HepG2 (cell line): Measurements from ENCODE around the gene CAMK2D. TPM values are rescaled to one million over a fixed set of nuclear protein-coding genes. Genes with fewer than 3 reads are reported as not detected.

Experiments
- ATAC-seq: fragments of 200-7000 bp; cut with Tn5 transposase; 3 replicates; pipeline ENCODE4 v1.9.1; 2020; ENCODE audit warnings: mild to moderate bottlenecking, moderate library complexity
- BruUV-seq: library from RNA; stranded (reverse); fragments of 400-500 nt; replicated peaks from 2 replicates; lab custom pipeline; 2021; lab: Mats Ljungman, UMichigan
- CTCF ChIA-PET: fragments of 300-600 bp; formaldehyde crosslinking; extraction: SDS; loops from one replicate; lab custom pipeline; 2021; ENCODE audit warnings: low total read pairs, inconsistent platforms, low intra/inter-chr PET ratio; lab: Yijun Ruan, JAX
- POLR2A ChIA-PET: fragments of 350-600 bp; sonication (Branson Sonifier 250); formaldehyde crosslinking; loops from one replicate; lab custom pipeline; 2020; ENCODE audit warnings: antibody characterized with exemption, inconsistent platforms; lab: Yijun Ruan, JAX
- DNase-seq: peaks from one replicate; pipeline ENCODE4 v3.0.0-alpha.2; 2015; ENCODE audit warnings: low spot score
- FAIRE-seq: peaks from 3 replicates; lab custom pipeline; 2011; peaks lifted over from hg19 to GRCh38; lab: Jason Lieb, UNC
- H2AFZ ChIP-seq: one replicate; pipeline ENCODE4 v1.6.1; 2011; ENCODE audit warnings: low read length, inconsistent platforms
- H3K27ac ChIP-seq: fragments of 300-600 bp; 3 replicates; pipeline ENCODE4 v1.8.0; 2011; ENCODE audit warnings: mixed run types, mild to moderate bottlenecking, mixed read lengths, low read length, inconsistent platforms; ENCODE audit not compliant: insufficient read depth; ENCODE audit errors: extremely low read length
- H3K27me3 ChIP-seq, 2 experiments: fragments of 200-600 bp in 1 of 2; 2 replicates in 1 of 2; 3 replicates in 1 of 2; pipeline versions ENCODE4 v1.6.0 to v1.8.0; 2011; ENCODE audit warnings: low read length in 2 of 2, mild to moderate bottlenecking in 2 of 2, moderate library complexity in 2 of 2, inconsistent platforms in 1 of 2; ENCODE audit not compliant: insufficient read depth in 2 of 2, control insufficient read depth in 1 of 2
- H3K36me3 ChIP-seq, 2 experiments: fragments of 200-600 bp in 1 of 2; replicated peaks in 1 of 2; 2 replicates in 1 of 2; 3 replicates in 1 of 2; pipeline versions ENCODE4 v1.5.1 to v1.8.0; 2011; ENCODE audit warnings: low read length in 2 of 2, inconsistent platforms in 1 of 2; ENCODE audit not compliant: insufficient read depth in 2 of 2, control insufficient read depth in 1 of 2
- H3K4me1 ChIP-seq: 2 replicates; pipeline ENCODE4 v1.5.1; 2012; ENCODE audit warnings: low read length, inconsistent platforms; ENCODE audit not compliant: insufficient read depth
- H3K4me2 ChIP-seq: 2 replicates; pipeline ENCODE4 v1.6.0; 2011; ENCODE audit warnings: low read depth, low read length, inconsistent platforms
- H3K4me3 ChIP-seq, 3 experiments: fragments of 200-600 bp in 1 of 3; sonication (generic), shearing (Covaris generic) in 1 of 3; replicated peaks in 1 of 3; 2 replicates each; pipeline ENCODE4 v1.5.1; 2011 to 2016; ENCODE audit warnings: low read length in 3 of 3, inconsistent platforms in 2 of 3, low read depth in 2 of 3, mild to moderate bottlenecking in 2 of 3, control low read depth in 1 of 3, mixed read lengths in 1 of 3; ENCODE audit not compliant: insufficient read depth in 1 of 3
- H3K79me2 ChIP-seq: one replicate; pipeline ENCODE4 v1.6.1; 2011; ENCODE audit warnings: low read length, inconsistent platforms; ENCODE audit not compliant: insufficient read depth
- H3K9ac ChIP-seq: 2 replicates; pipeline ENCODE4 v1.6.0; 2011; ENCODE audit warnings: mild to moderate bottlenecking, low read depth, low read length, inconsistent platforms; ENCODE audit not compliant: insufficient read depth
- H3K9me3 ChIP-seq: 2 replicates; pipeline ENCODE4 v1.5.1; 2012; ENCODE audit warnings: mild to moderate bottlenecking, low read length
- H4K20me1 ChIP-seq: 2 replicates; pipeline ENCODE4 v1.6.0; 2011; ENCODE audit warnings: inconsistent platforms, mild to moderate bottlenecking, low read length, moderate library complexity; ENCODE audit not compliant: insufficient read depth
- GABPB1 ChIP-seq: IDR thresholded peaks from 2 replicates; pipeline ENCODE4 v1.6.1; 2016; ENCODE audit warnings: mild to moderate bottlenecking, missing genetic modification reagents, moderate library complexity, missing compliant biosample characterization
- MAFG ChIP-seq: sonication (generic); formaldehyde crosslinking; IDR thresholded peaks from 2 replicates; pipeline ENCODE4 v1.5.1; 2020; ENCODE audit warnings: mild to moderate bottlenecking, missing genetic modification reagents
- PHF8 ChIP-seq: sonication (generic); formaldehyde crosslinking; IDR thresholded peaks from 2 replicates; pipeline ENCODE4 v1.5.0; 2020; ENCODE audit warnings: missing genetic modification reagents
- WGBS: methylation state at CpG from one replicate; pipeline ENCODE4 v1.1.6; 2017; ENCODE audit warnings: low lambda C conversion rate; 5-methylcytosine and 5-hydroxymethylcytosine counted together
- in situ Hi-C: cut with HindIII; loops from 2 replicates; pipeline ENCODE4 v1.10.0; 2017; ENCODE audit warnings: low pct_unique_long_range_greater_than_20kb; ENCODE audit not compliant: extremely low pct_ligation_motif_present
- intact Hi-C: fragments of 100-400 bp; cut with micrococcal nuclease; formaldehyde crosslinking; loops from one replicate; pipeline ENCODE4 v1.10.0; 2022; ENCODE audit not compliant: unreplicated experiment
- polyA plus RNA-seq, 8 experiments: library from polyadenylated mRNA; depleted of rRNA in 3 of 8; stranded (reverse) in 7 of 8; unstranded in 1 of 8; fragments of >200 nt; fragmentation: Illumina TruSeq in 4 of 8; extraction: Trizol in 4 of 8; gene quantifications; 2 replicates each; pipeline versions ENCODE4 v1.2.1 to v1.2.3, GENCODE V29; 2011 to 2016; ENCODE audit warnings: low read depth in 4 of 8, missing spikeins in 1 of 8, mixed read lengths in 1 of 8; ENCODE audit not compliant: insufficient read depth in 1 of 8
- total RNA-seq, 5 experiments: library from RNA; depleted of rRNA; stranded (reverse); fragments of >200 nt; fragmentation: Illumina TruSeq; extraction: Trizol; gene quantifications; 2 replicates each; pipeline ENCODE4 v1.2.3, GENCODE V29; 2016; ENCODE audit warnings: low read depth in 1 of 5
- TF ChIP-seq, protein P1 (sequence below): sonication (generic); formaldehyde crosslinking; IDR thresholded peaks from 2 replicates; pipeline ENCODE4 v1.5.0; 2020; ENCODE audit warnings: missing genetic modification reagents
- TF ChIP-seq, protein P2 (sequence below): sonication (generic); formaldehyde crosslinking; IDR thresholded peaks from 2 replicates; pipeline ENCODE4 v1.9.0; 2022; ENCODE audit warnings: low read depth, missing genetic modification reagents
- TF ChIP-seq, protein P3 (sequence below): sonication (generic); formaldehyde crosslinking; IDR thresholded peaks from 2 replicates; pipeline ENCODE4 v1.5.0; 2020; ENCODE audit warnings: mild to moderate bottlenecking, missing genetic modification reagents, borderline replicate concordance

Gene CAMK2D
- total and polyA plus RNA-seq, 2 of the 13 experiments (the other 11 are each of a cell fraction or from before 2014, with no cell fraction given): 18.0 to 65.4 TPM

DNA sequence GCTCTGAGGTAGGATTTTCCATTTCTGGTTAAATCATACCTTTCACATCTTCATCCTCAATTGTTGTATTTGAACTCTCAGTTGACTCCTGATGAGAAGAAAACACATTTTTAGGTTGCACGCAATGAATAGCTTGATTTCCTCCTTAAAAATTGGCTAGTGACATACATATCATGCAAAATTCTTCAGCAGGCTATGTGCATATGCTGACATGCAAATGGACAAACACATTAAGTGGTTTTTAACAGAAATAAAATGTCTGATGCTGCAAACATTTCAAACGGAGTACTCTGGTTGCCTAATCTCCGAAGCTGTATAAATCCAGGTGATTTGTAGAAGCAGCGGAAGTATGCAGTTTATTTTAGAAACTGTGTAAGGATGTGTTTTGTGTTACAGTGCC, 261.1 kb downstream of the CAMK2D start:
- Histone ChIP-seq H2AFZ (no peak overlapping the region), H3K4me3 (no peak overlapping the region), H3K27me3 (no peaks in the 10 kb centered on the region), H3K79me2 (no peaks in the 10 kb centered on the region), H3K9ac (no peak overlapping the region), H3K4me2 (no peak overlapping the region), H4K20me1 (no peaks in the 10 kb centered on the region), H3K36me3 (peaks cover 3 to 10% of the 10 kb centered on the region in 2 experiments; a peak in 3 of 5 replicates), H3K4me1 (peaks cover 10% of the 10 kb centered on the region), H3K9me3 (no peaks in the 10 kb centered on the region), H3K27ac (no peak overlapping the region)
- ChIA-PET POLR2A (no interaction called here), CTCF (no interaction called here)
- no TSS peak for BruUV-seq
- 95% methylated on average over 4 of the region's 4 CpGs for WGBS
- DNase-seq (no peak), ATAC-seq (no peak), FAIRE-seq (no peak)
- in situ Hi-C loops: no loop called here
- intact Hi-C loops: no loop called here
- TF ChIP-seq, protein P1, sequence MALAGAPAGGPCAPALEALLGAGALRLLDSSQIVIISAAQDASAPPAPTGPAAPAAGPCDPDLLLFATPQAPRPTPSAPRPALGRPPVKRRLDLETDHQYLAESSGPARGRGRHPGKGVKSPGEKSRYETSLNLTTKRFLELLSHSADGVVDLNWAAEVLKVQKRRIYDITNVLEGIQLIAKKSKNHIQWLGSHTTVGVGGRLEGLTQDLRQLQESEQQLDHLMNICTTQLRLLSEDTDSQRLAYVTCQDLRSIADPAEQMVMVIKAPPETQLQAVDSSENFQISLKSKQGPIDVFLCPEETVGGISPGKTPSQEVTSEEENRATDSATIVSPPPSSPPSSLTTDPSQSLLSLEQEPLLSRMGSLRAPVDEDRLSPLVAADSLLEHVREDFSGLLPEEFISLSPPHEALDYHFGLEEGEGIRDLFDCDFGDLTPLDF: no peak
- TF ChIP-seq, protein P2, sequence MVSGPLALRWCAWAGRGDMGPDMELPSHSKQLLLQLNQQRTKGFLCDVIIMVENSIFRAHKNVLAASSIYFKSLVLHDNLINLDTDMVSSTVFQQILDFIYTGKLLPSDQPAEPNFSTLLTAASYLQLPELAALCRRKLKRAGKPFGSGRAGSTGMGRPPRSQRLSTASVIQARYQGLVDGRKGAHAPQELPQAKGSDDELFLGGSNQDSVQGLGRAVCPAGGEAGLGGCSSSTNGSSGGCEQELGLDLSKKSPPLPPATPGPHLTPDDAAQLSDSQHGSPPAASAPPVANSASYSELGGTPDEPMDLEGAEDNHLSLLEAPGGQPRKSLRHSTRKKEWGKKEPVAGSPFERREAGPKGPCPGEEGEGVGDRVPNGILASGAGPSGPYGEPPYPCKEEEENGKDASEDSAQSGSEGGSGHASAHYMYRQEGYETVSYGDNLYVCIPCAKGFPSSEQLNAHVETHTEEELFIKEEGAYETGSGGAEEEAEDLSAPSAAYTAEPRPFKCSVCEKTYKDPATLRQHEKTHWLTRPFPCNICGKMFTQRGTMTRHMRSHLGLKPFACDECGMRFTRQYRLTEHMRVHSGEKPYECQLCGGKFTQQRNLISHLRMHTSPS (CRISPR knock-in tag): no peak
- TF ChIP-seq PHF8 (CRISPR knock-in tag) (no peak), GABPB1 (CRISPR knock-in tag) (no peak), MAFG (no peak)
- TF ChIP-seq, protein P3, sequence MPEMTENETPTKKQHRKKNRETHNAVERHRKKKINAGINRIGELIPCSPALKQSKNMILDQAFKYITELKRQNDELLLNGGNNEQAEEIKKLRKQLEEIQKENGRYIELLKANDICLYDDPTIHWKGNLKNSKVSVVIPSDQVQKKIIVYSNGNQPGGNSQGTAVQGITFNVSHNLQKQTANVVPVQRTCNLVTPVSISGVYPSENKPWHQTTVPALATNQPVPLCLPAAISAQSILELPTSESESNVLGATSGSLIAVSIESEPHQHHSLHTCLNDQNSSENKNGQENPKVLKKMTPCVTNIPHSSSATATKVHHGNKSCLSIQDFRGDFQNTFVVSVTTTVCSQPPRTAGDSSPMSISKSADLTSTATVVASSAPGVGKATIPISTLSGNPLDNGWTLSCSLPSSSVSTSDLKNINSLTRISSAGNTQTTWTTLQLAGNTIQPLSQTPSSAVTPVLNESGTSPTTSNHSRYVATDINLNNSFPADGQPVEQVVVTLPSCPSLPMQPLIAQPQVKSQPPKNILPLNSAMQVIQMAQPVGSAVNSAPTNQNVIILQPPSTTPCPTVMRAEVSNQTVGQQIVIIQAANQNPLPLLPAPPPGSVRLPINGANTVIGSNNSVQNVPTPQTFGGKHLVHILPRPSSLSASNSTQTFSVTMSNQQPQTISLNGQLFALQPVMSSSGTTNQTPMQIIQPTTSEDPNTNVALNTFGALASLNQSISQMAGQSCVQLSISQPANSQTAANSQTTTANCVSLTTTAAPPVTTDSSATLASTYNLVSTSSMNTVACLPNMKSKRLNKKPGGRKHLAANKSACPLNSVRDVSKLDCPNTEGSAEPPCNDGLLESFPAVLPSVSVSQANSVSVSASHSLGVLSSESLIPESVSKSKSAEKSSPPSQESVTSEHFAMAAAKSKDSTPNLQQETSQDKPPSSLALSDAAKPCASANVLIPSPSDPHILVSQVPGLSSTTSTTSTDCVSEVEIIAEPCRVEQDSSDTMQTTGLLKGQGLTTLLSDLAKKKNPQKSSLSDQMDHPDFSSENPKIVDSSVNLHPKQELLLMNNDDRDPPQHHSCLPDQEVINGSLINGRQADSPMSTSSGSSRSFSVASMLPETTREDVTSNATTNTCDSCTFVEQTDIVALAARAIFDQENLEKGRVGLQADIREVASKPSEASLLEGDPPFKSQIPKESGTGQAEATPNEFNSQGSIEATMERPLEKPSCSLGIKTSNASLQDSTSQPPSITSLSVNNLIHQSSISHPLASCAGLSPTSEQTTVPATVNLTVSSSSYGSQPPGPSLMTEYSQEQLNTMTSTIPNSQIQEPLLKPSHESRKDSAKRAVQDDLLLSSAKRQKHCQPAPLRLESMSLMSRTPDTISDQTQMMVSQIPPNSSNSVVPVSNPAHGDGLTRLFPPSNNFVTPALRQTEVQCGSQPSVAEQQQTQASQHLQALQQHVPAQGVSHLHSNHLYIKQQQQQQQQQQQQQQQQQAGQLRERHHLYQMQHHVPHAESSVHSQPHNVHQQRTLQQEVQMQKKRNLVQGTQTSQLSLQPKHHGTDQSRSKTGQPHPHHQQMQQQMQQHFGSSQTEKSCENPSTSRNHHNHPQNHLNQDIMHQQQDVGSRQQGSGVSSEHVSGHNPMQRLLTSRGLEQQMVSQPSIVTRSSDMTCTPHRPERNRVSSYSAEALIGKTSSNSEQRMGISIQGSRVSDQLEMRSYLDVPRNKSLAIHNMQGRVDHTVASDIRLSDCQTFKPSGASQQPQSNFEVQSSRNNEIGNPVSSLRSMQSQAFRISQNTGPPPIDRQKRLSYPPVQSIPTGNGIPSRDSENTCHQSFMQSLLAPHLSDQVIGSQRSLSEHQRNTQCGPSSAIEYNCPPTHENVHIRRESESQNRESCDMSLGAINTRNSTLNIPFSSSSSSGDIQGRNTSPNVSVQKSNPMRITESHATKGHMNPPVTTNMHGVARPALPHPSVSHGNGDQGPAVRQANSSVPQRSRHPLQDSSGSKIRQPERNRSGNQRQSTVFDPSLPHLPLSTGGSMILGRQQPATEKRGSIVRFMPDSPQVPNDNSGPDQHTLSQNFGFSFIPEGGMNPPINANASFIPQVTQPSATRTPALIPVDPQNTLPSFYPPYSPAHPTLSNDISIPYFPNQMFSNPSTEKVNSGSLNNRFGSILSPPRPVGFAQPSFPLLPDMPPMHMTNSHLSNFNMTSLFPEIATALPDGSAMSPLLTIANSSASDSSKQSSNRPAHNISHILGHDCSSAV (CRISPR knock-in tag): no peak
